Heart right ventricle (tissue), 16 donors: ENCODE data around the gene NRXN2. TPM values are rescaled to one million over a fixed set of nuclear protein-coding genes. Genes with fewer than 3 reads are reported as not detected.

Source experiments
- ATAC-seq, 8 donors: fragments of 200-7000 bp; cut with Tn5 transposase; one replicate each; pipeline ENCODE4 v1.9.1; 2020; ENCODE audit warnings: mild to moderate bottlenecking in 8 of 8, moderate library complexity in 8 of 8, moderate number of reproducible peaks in 1 of 8
- DNase-seq, 2 donors: peaks; one replicate each; pipeline ENCODE4 v3.0.0-alpha.2; 2020
- H3K27ac ChIP-seq, 10 donors: fragments of 200-600 bp; sonication (generic) in 2 of 10; one replicate each; pipeline versions ENCODE4 v1.5.0 to v1.8.0; 2020 to 2022; ENCODE audit warnings: mild to moderate bottlenecking in 3 of 10
- H3K27me3 ChIP-seq, 7 donors: fragments of 200-600 bp; one replicate each; pipeline ENCODE4 v1.8.0; 2021 to 2022; ENCODE audit warnings: mild to moderate bottlenecking in 2 of 7
- H3K36me3 ChIP-seq, 9 donors: fragments of 200-600 bp; sonication (generic) in 1 of 9; one replicate each; pipeline versions ENCODE4 v1.5.0 to v1.8.0; 2020 to 2022; ENCODE audit warnings: mild to moderate bottlenecking in 2 of 9
- H3K4me1 ChIP-seq, 9 donors: fragments of 200-600 bp; sonication (generic) in 1 of 9; one replicate each; pipeline versions ENCODE4 v1.5.0 to v1.8.0; 2020 to 2022; ENCODE audit warnings: mild to moderate bottlenecking in 4 of 9
- H3K4me3 ChIP-seq, 10 donors: fragments of 200-600 bp; sonication (generic) in 2 of 10; one replicate each; pipeline versions ENCODE4 v1.5.0 to v1.8.0; 2020 to 2022; ENCODE audit warnings: mild to moderate bottlenecking in 7 of 10, moderate library complexity in 2 of 10
- H3K9me3 ChIP-seq, 11 donors: fragments of 200-600 bp in 10 of 11; sonication (generic) in 2 of 11; one replicate each; pipeline versions ENCODE4 v1.5.0 to v1.8.0; 2013 to 2022; ENCODE audit warnings: mild to moderate bottlenecking in 2 of 11, control low read depth in 1 of 11, moderate library complexity in 1 of 11
- WGBS, 2 donors: extraction: QIAGEN DNeasy Blood & Tissue Kit; methylation state at CpG; one replicate each; pipeline ENCODE4 v1.1.7; 2013; ENCODE audit warnings: inconsistent platforms in 1 of 2; 5-methylcytosine and 5-hydroxymethylcytosine counted together
- intact Hi-C, 10 donors: fragments of 100-400 bp; cut with DNase I; formaldehyde crosslinking; loops; one replicate each; pipeline versions ENCODE4 v1.11.1 to v1.14.2; 2022
- polyA plus RNA-seq, 2 donors: library from polyadenylated mRNA; stranded (reverse); fragments of 200-250 nt; gene quantifications; one replicate each; pipeline ENCODE4 v1.2.3, GENCODE V29; 2013
- total RNA-seq, 10 donors: library from RNA; stranded (reverse); fragmentation: NEBNext Ultra II Directional in 3 of 10; extraction: Animal tissue kit (Norgen Biotek cat#: 25700) in 3 of 10; gene quantifications; one replicate each; pipeline versions ENCODE4 v1.2.1 to v1.2.4, GENCODE V29; 2021 to 2023
- TF ChIP-seq, protein P1 (sequence below), 9 donors: fragments of 200-600 bp; sonication (generic) in 2 of 9; IDR thresholded peaks; one replicate each; pipeline versions ENCODE4 v1.5.0 to v1.8.0; 2021 to 2022; ENCODE audit warnings: antibody characterized with exemption in 9 of 9, mild to moderate bottlenecking in 5 of 9, moderate library complexity in 1 of 9
- donor health status: Arrhythmogenic right ventricular cardiomyopathy.
- donor health status: ischemic (EF 13 %, LVEDD 7.1; RV severe dilation, severe dysfunction).
- donor health status: healthy with polysubstance abuse.
- donor health status: DM: no; HTN: yes; CAD: no.
- donor health status: DM: no; HTN: no; CAD: no.
- donor health status: ischemic (EF 25% LVEDD 6.9; RV normal size, moderate dysfunction).
- donor health status: ischemic (EF 25% LVEDD 5.7; RV mildly dilated, moderate dysfunction).
- donor health status: healthy.
- donor health status: DM: yes; HTN: yes; CAD: no.
- donor health status: Ischemic cardiomyopathy.
- donor health status: ischemic (EF 35%, LVEDD 5.7; RV mildly dilated, moderate dysfunction).
- donor health status: nonischemic (EF 11% LVEDD 7.7; RV severe dilation, severe dysfunction).
- donor health status: DM: yes; HTN: yes; CAD: no.
- donor health status: PGD.
- donor health status: ischemic (EF 29% LVEDD 5.4; RV normal size, mild dysfunction).
- donor health status: nonischemic (EF 23%, LVEDD 6.1; RV moderate dilation, normal function).

The NRXN2 gene
- total and polyA plus RNA-seq, 12 donors: 0.45 to 5.5 (median 1.4) TPM

DNA sequence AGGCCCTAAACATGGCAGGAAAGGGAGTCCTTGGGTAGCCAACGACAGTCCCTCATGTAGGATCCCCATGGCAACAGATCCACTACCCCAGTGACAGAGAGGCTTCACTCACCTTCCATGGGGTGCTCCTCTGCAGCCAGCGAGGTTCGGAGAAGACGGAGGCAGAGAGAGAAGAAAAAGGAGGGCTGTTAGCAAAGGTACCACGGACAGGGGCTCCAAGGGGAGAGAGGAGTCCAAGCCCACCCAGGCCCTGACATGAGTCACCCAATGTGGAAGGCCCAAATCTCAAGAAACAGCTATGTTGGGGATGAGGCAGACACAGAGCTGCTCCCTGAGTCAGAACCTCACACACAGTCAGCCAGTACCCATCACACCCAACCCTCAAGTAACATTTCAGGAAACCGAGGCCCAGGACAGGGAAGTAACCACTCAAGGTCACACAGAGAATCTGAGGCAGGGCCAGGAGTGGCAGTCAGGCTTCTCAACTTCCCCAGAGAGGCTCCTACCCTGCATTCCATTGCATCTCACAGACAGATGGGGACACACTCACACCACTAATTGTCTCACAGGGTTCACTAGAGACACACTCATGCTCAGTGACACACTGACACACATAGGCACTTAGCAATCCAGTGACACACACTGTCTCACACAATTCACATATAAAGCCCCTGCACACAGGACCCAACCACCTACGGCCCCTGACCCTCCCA lies 25.2 kb downstream of the NRXN2 start:
- Histone ChIP-seq H3K36me3 (no peaks in the 10 kb centered on the region), H3K27ac (no peak overlapping the region), H3K9me3 (no peaks in the 10 kb centered on the region), H3K4me1 (no peaks in the 10 kb centered on the region), H3K27me3 (peaks cover 0 to 32% (median 25%) of the 10 kb centered on the region in 7 donors), H3K4me3 (no peak overlapping the region)
- WGBS, 2 donors: 77 to 85% methylated on average over 7 of the region's 7 CpGs
- TF ChIP-seq, protein P1, sequence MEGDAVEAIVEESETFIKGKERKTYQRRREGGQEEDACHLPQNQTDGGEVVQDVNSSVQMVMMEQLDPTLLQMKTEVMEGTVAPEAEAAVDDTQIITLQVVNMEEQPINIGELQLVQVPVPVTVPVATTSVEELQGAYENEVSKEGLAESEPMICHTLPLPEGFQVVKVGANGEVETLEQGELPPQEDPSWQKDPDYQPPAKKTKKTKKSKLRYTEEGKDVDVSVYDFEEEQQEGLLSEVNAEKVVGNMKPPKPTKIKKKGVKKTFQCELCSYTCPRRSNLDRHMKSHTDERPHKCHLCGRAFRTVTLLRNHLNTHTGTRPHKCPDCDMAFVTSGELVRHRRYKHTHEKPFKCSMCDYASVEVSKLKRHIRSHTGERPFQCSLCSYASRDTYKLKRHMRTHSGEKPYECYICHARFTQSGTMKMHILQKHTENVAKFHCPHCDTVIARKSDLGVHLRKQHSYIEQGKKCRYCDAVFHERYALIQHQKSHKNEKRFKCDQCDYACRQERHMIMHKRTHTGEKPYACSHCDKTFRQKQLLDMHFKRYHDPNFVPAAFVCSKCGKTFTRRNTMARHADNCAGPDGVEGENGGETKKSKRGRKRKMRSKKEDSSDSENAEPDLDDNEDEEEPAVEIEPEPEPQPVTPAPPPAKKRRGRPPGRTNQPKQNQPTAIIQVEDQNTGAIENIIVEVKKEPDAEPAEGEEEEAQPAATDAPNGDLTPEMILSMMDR (IDR thresholded peaks at IDR 0.05): no peak
- intact Hi-C loops: no loop called here
- no peak for DNase-seq
- no peak for ATAC-seq

DNA sequence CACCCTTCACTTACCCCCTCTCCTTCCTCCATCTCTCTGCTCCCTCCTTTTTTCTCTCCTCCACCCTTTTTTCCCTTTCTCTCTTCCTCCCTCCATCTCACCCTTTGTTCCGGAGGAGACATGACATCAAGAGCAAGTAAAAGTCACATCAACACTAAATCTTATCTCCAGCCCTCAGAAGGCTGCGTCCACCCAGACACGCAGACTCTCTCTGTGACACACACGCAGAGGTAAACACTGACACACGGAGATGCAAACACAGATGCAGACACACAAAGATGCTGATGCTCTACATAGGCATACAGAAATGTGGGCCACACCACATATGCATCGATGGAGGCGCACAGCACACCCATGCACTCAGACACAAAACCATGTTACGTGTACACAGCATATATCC lies 27.0 kb downstream of the NRXN2 start:
- Histone ChIP-seq H3K4me3 (no peak overlapping the region), H3K9me3 (no peaks in the 10 kb centered on the region), H3K36me3 (no peaks in the 10 kb centered on the region), H3K27me3 (peaks cover 0 to 35% (median 30%) of the 10 kb centered on the region in 7 donors), H3K4me1 (no peaks in the 10 kb centered on the region), H3K27ac (no peak overlapping the region)
- intact Hi-C loops: no loop called here
- WGBS, 2 donors: 84 to 87% methylated on average over 8 of the region's 8 CpGs
- no peak for DNase-seq
- ATAC-seq: no peak
- TF ChIP-seq, protein P1 (IDR thresholded peaks at IDR 0.05): no peak

DNA sequence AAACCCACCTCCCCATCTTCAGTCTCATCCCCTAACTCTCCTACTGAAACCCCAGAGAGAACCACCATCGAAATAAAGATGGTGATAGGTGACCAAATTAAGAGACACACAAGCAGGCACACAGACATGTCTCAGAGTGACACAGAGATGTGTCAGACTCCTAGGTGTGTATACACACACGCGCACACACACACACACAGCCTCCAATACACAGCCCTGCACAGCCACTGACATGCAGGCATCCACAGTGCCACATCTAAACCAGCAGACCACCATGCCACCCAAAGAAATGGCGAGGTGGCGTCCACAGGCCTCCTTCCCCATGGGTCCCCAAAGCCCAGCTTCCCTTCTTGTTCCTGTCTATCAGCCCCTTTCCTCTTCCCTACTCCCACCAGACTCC lies 27.4 kb downstream of the NRXN2 start:
- ATAC-seq (no peak), DNase-seq (no peak)
- Histone ChIP-seq H3K4me3 (no peak overlapping the region), H3K27ac (no peak overlapping the region), H3K36me3 (no peaks in the 10 kb centered on the region), H3K9me3 (no peaks in the 10 kb centered on the region), H3K4me1 (no peaks in the 10 kb centered on the region), H3K27me3 (peaks cover 0 to 35% (median 30%) of the 10 kb centered on the region in 7 donors)
- WGBS, 2 donors: 94 to 97% methylated on average over 5 of the region's 5 CpGs
- TF ChIP-seq, protein P1 (IDR thresholded peaks at IDR 0.05): no peak
- intact Hi-C loops: no loop called here

DNA sequence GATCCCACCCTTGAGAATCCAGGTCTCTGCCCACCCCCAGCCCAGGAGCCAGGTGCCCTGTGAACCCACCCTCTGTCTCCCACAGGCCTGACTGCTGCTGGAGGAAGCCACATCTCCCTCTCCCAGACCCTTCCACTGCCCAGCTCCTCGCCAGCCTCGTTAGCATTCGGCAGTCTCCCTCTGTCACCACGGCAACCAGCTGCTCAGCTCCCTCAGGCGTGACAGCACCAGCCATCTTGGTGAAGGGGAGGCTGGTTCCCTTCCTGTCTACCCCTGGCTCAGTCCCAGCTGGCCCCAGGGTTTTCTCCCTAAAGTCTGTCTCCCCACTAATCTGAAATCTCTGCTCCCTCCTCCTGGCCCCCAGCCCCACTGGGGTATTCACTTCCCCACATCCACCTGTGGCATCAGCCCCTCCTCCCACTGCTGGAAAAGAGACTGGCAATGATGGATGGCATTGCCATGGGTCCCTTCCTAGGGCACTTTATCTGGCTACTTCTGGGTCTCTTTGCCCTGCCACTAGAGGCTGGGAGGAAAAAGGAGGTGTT lies 28.1 kb downstream of the NRXN2 start:
- no peaks in the 10 kb centered on the region for H3K36me3 ChIP-seq
- intact Hi-C loops: no loop called here
- no peak overlapping the region for H3K27ac ChIP-seq
- H3K27me3 ChIP-seq: peaks cover 0 to 35% (median 30%) of the 10 kb centered on the region in 7 donors
- no peaks in the 10 kb centered on the region for H3K9me3 ChIP-seq
- WGBS, 2 donors: 48 to 49% methylated on average over 5 of the region's 5 CpGs
- DNase-seq (no peak), ATAC-seq (no peak)
- H3K4me3 ChIP-seq: no peak overlapping the region
- H3K4me1 ChIP-seq: peaks cover 0 to 3% (median 0%) of the 10 kb centered on the region in 9 donors
- TF ChIP-seq, protein P1 (IDR thresholded peaks at IDR 0.05): no peak
